Measurements from ENCODE around the gene EML6.

DNA sequence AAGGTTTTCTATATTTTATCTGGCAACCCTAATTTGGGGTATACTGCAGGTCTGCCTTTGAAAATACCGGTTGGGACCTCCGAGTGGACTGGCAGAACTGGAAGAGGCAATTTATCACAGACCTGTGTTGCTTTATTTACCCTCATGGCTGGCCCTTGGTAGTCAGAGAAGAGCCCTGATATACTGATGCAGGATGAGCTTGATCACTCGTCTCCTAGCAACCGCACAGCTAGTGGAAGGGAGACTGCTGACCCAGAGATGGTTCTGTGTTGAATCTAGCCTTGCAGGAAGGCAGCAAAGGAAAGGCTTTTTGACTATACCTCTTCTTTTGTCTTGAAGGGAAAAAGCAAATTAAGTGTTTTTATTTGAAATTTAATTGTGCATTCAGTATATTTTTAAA, 154.7 kb downstream of the EML6 start:
- TF ChIP-seq ZNF616 (CRISPR knock-in tag; IDR thresholded peaks at IDR 0.05; ENCODE audit: low read depth) (no peak), SETDB1 (CRISPR knock-in tag; IDR thresholded peaks at IDR 0.05; ENCODE audit: borderline replicate concordance) (no peak), RFX5 (IDR thresholded peaks at IDR 0.05; ENCODE audit: low read depth, low read length) (no peak), FOXA3 (CRISPR knock-in tag; IDR thresholded peaks at IDR 0.05) (no peak), MLLT10 (CRISPR knock-in tag; IDR thresholded peaks at IDR 0.05) (no peak), NR3C1 (CRISPR knock-in tag; IDR thresholded peaks at IDR 0.05) (no peak)
